ENCODE measurements around the gene SMAD2.

Gene SMAD2

GRCh38 chr18:47863041-47863440 lies 67.4 kb downstream of the SMAD2 start:
- H3K4me2 ChIP-seq (ENCODE audit: low read length), result no peak overlapping the region
- peaks cover 6% of the 10 kb centered on the region for H3K9me3 ChIP-seq (ENCODE audit: control insufficient read depth, low read length)
- H3K36me3 ChIP-seq (ENCODE audit: control insufficient read depth, insufficient read depth, low read length), result no peaks in the 10 kb centered on the region
- no peak overlapping the region for H3K9ac ChIP-seq
- no peak overlapping the region for H2AFZ ChIP-seq
- H3K4me3 ChIP-seq (ENCODE audit: low read depth, low read length), result no peak overlapping the region
- H3K79me2 ChIP-seq, result no peaks in the 10 kb centered on the region
- H3K27ac ChIP-seq, result no peak overlapping the region
- TF ChIP-seq CTCF (IDR thresholded peaks at IDR 0.05), result no peak
- H3K4me1 ChIP-seq, result no peaks in the 10 kb centered on the region
- no peaks in the 10 kb centered on the region for H3K27me3 ChIP-seq (ENCODE audit: control insufficient read depth, insufficient read depth, low read length)

DNA sequence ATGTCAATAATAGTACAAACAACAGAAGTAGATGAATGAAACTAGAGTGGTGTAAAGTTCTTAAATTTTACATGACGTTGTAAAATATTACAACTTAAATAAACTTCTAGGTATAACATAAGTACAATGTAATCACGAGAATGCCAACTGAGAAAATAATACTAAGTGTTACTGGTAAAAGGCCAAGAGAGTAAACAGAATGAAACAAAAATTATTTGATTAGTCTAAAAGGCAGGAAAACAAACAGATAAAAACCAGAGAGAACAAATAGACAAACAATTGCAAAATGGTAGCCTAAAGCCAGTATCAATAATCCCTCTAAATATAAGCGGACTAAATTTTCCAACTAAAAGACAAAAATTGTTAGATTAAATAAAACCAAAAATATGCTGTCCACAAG lies 71.9 kb downstream of the SMAD2 start:
- Histone ChIP-seq H3K4me2 (ENCODE audit: low read length) (no peak overlapping the region), H3K9me3 (ENCODE audit: control insufficient read depth, low read length) (peaks cover 10% of the 10 kb centered on the region), H3K4me3 (ENCODE audit: low read depth, low read length) (no peak overlapping the region), H3K27me3 (ENCODE audit: control insufficient read depth, insufficient read depth, low read length) (no peaks in the 10 kb centered on the region), H3K79me2 (no peaks in the 10 kb centered on the region), H3K4me1 (no peaks in the 10 kb centered on the region), H3K27ac (no peak overlapping the region), H3K9ac (no peak overlapping the region), H2AFZ (no peak overlapping the region), H3K36me3 (ENCODE audit: control insufficient read depth, insufficient read depth, low read length) (no peaks in the 10 kb centered on the region)
- TF ChIP-seq CTCF (IDR thresholded peaks at IDR 0.05), result no peak

GRCh38 chr18:47847635-47848034 lies 82.8 kb downstream of the SMAD2 start:
- Histone ChIP-seq H3K4me2 (ENCODE audit: low read length) (no peak overlapping the region), H3K4me3 (ENCODE audit: low read depth, low read length) (no peak overlapping the region), H3K4me1 (peaks cover 4% of the 10 kb centered on the region), H3K27me3 (ENCODE audit: control insufficient read depth, insufficient read depth, low read length) (no peaks in the 10 kb centered on the region), H3K9ac (no peak overlapping the region), H2AFZ (no peak overlapping the region), H3K27ac (no peak overlapping the region), H3K79me2 (no peaks in the 10 kb centered on the region), H3K9me3 (ENCODE audit: control insufficient read depth, low read length) (no peaks in the 10 kb centered on the region), H3K36me3 (ENCODE audit: control insufficient read depth, insufficient read depth, low read length) (no peaks in the 10 kb centered on the region)
- no peak for TF ChIP-seq CTCF (IDR thresholded peaks at IDR 0.05)

- no peaks in the 10 kb centered on the region for H3K27me3 ChIP-seq (ENCODE audit: control insufficient read depth, insufficient read depth, low read length)
- no peak overlapping the region for H3K27ac ChIP-seq
- no peaks in the 10 kb centered on the region for H3K36me3 ChIP-seq (ENCODE audit: control insufficient read depth, insufficient read depth, low read length)
- TF ChIP-seq CTCF (IDR thresholded peaks at IDR 0.05), result no peak
- H2AFZ ChIP-seq, result no peak overlapping the region
- H3K4me3 ChIP-seq (ENCODE audit: low read depth, low read length), result no peak overlapping the region
- H3K4me1 ChIP-seq, result peaks cover 4% of the 10 kb centered on the region
- H3K79me2 ChIP-seq, result no peaks in the 10 kb centered on the region
- no peak overlapping the region for H3K4me2 ChIP-seq (ENCODE audit: low read length)
- no peaks in the 10 kb centered on the region for H3K9me3 ChIP-seq (ENCODE audit: control insufficient read depth, low read length)
- H3K9ac ChIP-seq, result no peak overlapping the region
These were observed 84.0 kb downstream of the SMAD2 start for GRCh38 chr18:47846431-47846830.

GRCh38 chr18:47844828-47845498 lies 85.5 kb downstream of the SMAD2 start:
- Histone ChIP-seq H3K4me3 (ENCODE audit: low read depth, low read length) (no peak overlapping the region), H3K4me2 (ENCODE audit: low read length) (no peak overlapping the region), H3K9ac (no peak overlapping the region), H3K27me3 (ENCODE audit: control insufficient read depth, insufficient read depth, low read length) (no peaks in the 10 kb centered on the region), H3K36me3 (ENCODE audit: control insufficient read depth, insufficient read depth, low read length) (no peaks in the 10 kb centered on the region), H3K9me3 (ENCODE audit: control insufficient read depth, low read length) (no peaks in the 10 kb centered on the region), H3K27ac (no peak overlapping the region), H3K4me1 (peaks cover 4% of the 10 kb centered on the region), H3K79me2 (no peaks in the 10 kb centered on the region), H2AFZ (no peak overlapping the region)
- no peak for TF ChIP-seq CTCF (IDR thresholded peaks at IDR 0.05)
